HK-2 (cell line): Measurements from ENCODE around the gene TMEM45B.
"Not testable (repeated sequence)": the region's sequence is repeated elsewhere in the genome, so short reads cannot be mapped to it uniquely, and the experiment has no call there.

Experiments used
- DNase-seq: peaks from one replicate; pipeline ENCODE4 v3.0.0-alpha.2; 2018; ENCODE audit not compliant: unreplicated experiment

TMEM45B gene

GRCh38 chr11:129852125-129852740 is 36.6 kb downstream of the TMEM45B start:
- no peak for DNase-seq

- no peak for DNase-seq
Observed at GRCh38 chr11:129853518-129854231, 38.0 kb downstream of the TMEM45B start.

GRCh38 chr11:129854232-129854805 is 38.7 kb downstream of the TMEM45B start:
- DNase-seq, result no peak

- DNase-seq, result no peak
Observed at GRCh38 chr11:129855086-129855485, 39.4 kb downstream of the TMEM45B start.

GRCh38 chr11:129856036-129856435 is 40.4 kb downstream of the TMEM45B start:
- no peak for DNase-seq

- peak; percentile 76 for DNase-seq
Observed at GRCh38 chr11:129861702-129862522, 46.3 kb downstream of the TMEM45B start.

GRCh38 chr11:129864811-129865210 is 49.2 kb downstream of the TMEM45B start:
- DNase-seq, result no peak

GRCh38 chr11:129865701-129866100 is 50.1 kb downstream of the TMEM45B start:
- DNase-seq, result no peak

- DNase-seq, result no peak
Observed at GRCh38 chr11:129866311-129866710, 50.7 kb downstream of the TMEM45B start.

GRCh38 chr11:129868626-129869025 is 53.0 kb downstream of the TMEM45B start:
- not testable (repeated sequence) for DNase-seq

- DNase-seq, result no peak
Observed at GRCh38 chr11:129871914-129872313, 56.3 kb downstream of the TMEM45B start.

- no peak for DNase-seq
Observed at GRCh38 chr11:129880311-129880710, 64.7 kb downstream of the TMEM45B start.

- DNase-seq, result peak; percentile 14
Observed at GRCh38 chr11:129881570-129882170, 66.0 kb downstream of the TMEM45B start.

GRCh38 chr11:129884581-129884980 is 68.9 kb downstream of the TMEM45B start:
- no peak for DNase-seq

GRCh38 chr11:129885381-129885780 is 69.7 kb downstream of the TMEM45B start:
- DNase-seq, result no peak

GRCh38 chr11:129888451-129888850 is 72.8 kb downstream of the TMEM45B start:
- no peak for DNase-seq

GRCh38 chr11:129894278-129895125 is 78.9 kb downstream of the TMEM45B start:
- DNase-seq, result no peak

- peak; percentile 78 for DNase-seq
Observed at GRCh38 chr11:129895126-129896041, 79.7 kb downstream of the TMEM45B start, which contains the start of gene NFRKB. Gene NFRKB (minus strand): TSS chr11:129895578. CDS start chr11:129892849, 2,729 bp downstream.

GRCh38 chr11:129896062-129896461 is 80.4 kb downstream of the TMEM45B start:
- DNase-seq, result no peak

GRCh38 chr11:129905402-129905801 is 89.8 kb downstream of the TMEM45B start:
- no peak for DNase-seq
